AG09319 (cell line): Measurements from ENCODE around the gene NHSL1.

Experiments used
- DNase-seq: peaks from one replicate; pipeline ENCODE4 v3.0.0-alpha.2; 2010; ENCODE audit warnings: low read depth; ENCODE audit errors: extremely low read depth
- CTCF ChIP-seq: IDR thresholded peaks from 2 replicates; pipeline ENCODE4 v1.5.1; 2011; ENCODE audit warnings: low read depth, mild to moderate bottlenecking, inconsistent platforms, low read length, moderate library complexity

The NHSL1 gene

DNA sequence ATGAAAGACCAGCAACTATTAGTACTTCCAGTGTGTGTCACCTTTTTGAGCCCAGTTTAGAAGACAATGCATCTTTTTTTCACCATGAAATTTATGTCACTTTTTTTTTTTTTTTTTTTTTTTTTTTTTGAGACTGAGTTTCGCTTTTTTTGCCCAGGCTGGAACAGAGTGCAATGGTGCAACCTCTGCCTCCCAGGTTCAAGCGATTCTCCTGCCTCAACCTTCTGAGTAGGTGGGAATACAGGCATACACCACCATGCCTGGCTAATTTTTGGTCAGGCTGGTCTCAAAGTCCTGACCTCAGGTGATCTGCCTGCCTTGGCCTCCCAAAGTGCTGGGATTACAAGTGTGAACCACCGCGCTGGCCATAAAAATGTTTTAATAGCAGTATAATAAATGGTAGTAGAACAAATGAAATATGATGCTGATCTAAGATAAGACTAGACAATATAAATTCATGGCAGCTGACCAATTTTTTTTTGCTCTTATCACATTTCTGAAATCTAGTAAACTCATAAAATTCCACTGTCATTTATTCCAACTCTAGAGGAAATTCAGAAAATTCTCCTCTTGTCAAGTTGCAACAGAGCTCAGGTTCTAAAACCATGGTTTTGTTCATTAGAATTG lies 21.3 kb downstream of the NHSL1 start:
- no peak for DNase-seq
- no peak for TF ChIP-seq CTCF

GRCh38 chr6:138476116-138476515 lies 23.2 kb downstream of the NHSL1 start:
- TF ChIP-seq CTCF = no peak
- no peak for DNase-seq

- TF ChIP-seq CTCF = no peak
- DNase-seq = no peak
Measured at GRCh38 chr6:138473144-138473543, 26.1 kb downstream of the NHSL1 start.

GRCh38 chr6:138468320-138469015 lies 30.8 kb downstream of the NHSL1 start:
- TF ChIP-seq CTCF = no peak
- DNase-seq = no peak

GRCh38 chr6:138467901-138468300 lies 31.4 kb downstream of the NHSL1 start:
- TF ChIP-seq CTCF = no peak

DNA sequence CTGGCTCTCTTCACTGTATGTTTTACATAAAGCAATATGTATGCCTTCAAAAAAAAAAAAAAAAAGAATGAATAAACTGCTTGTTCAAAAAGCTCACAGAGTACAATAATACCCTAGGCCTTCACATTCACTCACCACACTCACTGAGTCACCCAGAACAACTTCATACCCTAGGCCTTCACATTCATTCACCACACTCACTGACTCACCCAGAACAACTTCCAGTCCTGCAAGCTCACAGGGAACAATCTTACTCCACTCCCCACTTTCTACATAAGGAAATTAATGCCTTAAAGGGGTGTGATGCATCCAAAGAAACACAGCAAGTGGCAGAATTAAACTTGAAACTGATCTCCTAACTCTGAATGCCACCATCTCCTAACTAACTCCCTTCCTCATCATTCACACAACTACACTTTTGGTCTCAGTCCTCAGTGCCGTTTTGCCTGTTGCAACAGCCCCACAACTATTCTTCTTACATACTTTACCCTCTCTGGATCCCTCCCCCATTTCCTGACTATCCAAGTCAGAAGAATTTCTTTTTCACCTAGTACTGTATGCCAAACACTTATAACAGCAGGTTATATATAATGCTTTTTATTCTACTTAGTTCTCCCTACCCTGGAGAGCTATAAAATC lies 34.2 kb downstream of the NHSL1 start:
- DNase-seq = peak; percentile 57
- no peak for TF ChIP-seq CTCF

More at GRCh38 chr6:138467901-138468300, 31.4 kb downstream of the NHSL1 start:
- DNase-seq = no peak

GRCh38 chr6:138464085-138464484 lies 35.2 kb downstream of the NHSL1 start:
- no peak for DNase-seq
- no peak for TF ChIP-seq CTCF
